T-helper 2 cell treated with Interferon-gamma antibody and Interleukin-4, amounts not matched to agents 5 μg/mL and 100 μg/mL, for 36 hours (primary cell): ENCODE data around the gene LUM.
A peak's percentile ranks its signal among the peaks of the same experiment; 100 is the strongest.

ENCODE experiments used
- DNase-seq: peaks from one replicate; pipeline ENCODE4 v3.0.0; 2021; ENCODE audit warnings: low spot score
- H3K27ac Mint-ChIP-seq: one replicate; pipeline ENCODE4 v1.8.0; 2021; ENCODE audit warnings: mild to moderate bottlenecking, mixed read lengths
- H3K27me3 Mint-ChIP-seq: one replicate; pipeline ENCODE4 v1.8.0; 2021; ENCODE audit warnings: low read depth, mixed read lengths
- H3K36me3 Mint-ChIP-seq: one replicate; pipeline ENCODE4 v1.8.0; 2021; ENCODE audit warnings: low read depth, mixed read lengths
- H3K4me1 Mint-ChIP-seq: one replicate; pipeline ENCODE4 v1.8.0; 2021; ENCODE audit warnings: low read depth, mixed read lengths
- H3K4me3 Mint-ChIP-seq: one replicate; pipeline ENCODE4 v1.8.0; 2022; ENCODE audit warnings: mild to moderate bottlenecking, moderate library complexity, mixed read lengths
- H3K9me3 Mint-ChIP-seq: one replicate; pipeline ENCODE4 v1.8.0; 2021; ENCODE audit warnings: mixed read lengths

The LUM gene

GRCh38 chr12:91127306-91127705 is 16.0 kb upstream of the LUM start:
- no peak for DNase-seq
- H3K4me1 Mint-ChIP-seq, result no peaks in the 10 kb centered on the region
- no peak overlapping the region for H3K27ac Mint-ChIP-seq
- H3K9me3 Mint-ChIP-seq, result no peaks in the 10 kb centered on the region
- no peaks in the 10 kb centered on the region for H3K27me3 Mint-ChIP-seq
- H3K36me3 Mint-ChIP-seq, result no peaks in the 10 kb centered on the region
- H3K4me3 Mint-ChIP-seq, result no peak overlapping the region

- no peaks in the 10 kb centered on the region for H3K27me3 Mint-ChIP-seq
- no peaks in the 10 kb centered on the region for H3K4me1 Mint-ChIP-seq
- no peak overlapping the region for H3K4me3 Mint-ChIP-seq
- H3K36me3 Mint-ChIP-seq, result no peaks in the 10 kb centered on the region
- no peaks in the 10 kb centered on the region for H3K9me3 Mint-ChIP-seq
- no peak overlapping the region for H3K27ac Mint-ChIP-seq
- DNase-seq, result no peak
These were observed 15.2 kb upstream of the LUM start for GRCh38 chr12:91126516-91126915.

GRCh38 chr12:91123236-91123916 is 12.1 kb upstream of the LUM start:
- Mint-ChIP-seq H3K4me1 (no peaks in the 10 kb centered on the region), H3K4me3 (no peak overlapping the region), H3K9me3 (no peaks in the 10 kb centered on the region), H3K27ac (no peak overlapping the region), H3K36me3 (no peaks in the 10 kb centered on the region), H3K27me3 (no peaks in the 10 kb centered on the region)
- DNase-seq, result no peak

- Mint-ChIP-seq H3K36me3 (no peaks in the 10 kb centered on the region), H3K27me3 (no peaks in the 10 kb centered on the region), H3K4me3 (no peak overlapping the region), H3K27ac (no peak overlapping the region), H3K9me3 (no peaks in the 10 kb centered on the region), H3K4me1 (no peaks in the 10 kb centered on the region)
- no peak for DNase-seq
These were observed 9.5 kb upstream of the LUM start for GRCh38 chr12:91120781-91121180.

- DNase-seq, result no peak
- Mint-ChIP-seq H3K27me3 (no peaks in the 10 kb centered on the region), H3K4me3 (no peak overlapping the region), H3K9me3 (no peaks in the 10 kb centered on the region), H3K36me3 (no peaks in the 10 kb centered on the region), H3K27ac (no peak overlapping the region), H3K4me1 (no peaks in the 10 kb centered on the region)
These were observed 7.8 kb upstream of the LUM start for GRCh38 chr12:91119089-91119488.

GRCh38 chr12:91113621-91114020 is 2.3 kb upstream of the LUM start:
- H3K9me3 Mint-ChIP-seq, result no peaks in the 10 kb centered on the region
- H3K36me3 Mint-ChIP-seq, result no peaks in the 10 kb centered on the region
- no peak overlapping the region for H3K27ac Mint-ChIP-seq
- H3K4me1 Mint-ChIP-seq, result no peaks in the 10 kb centered on the region
- no peak for DNase-seq
- no peaks in the 10 kb centered on the region for H3K27me3 Mint-ChIP-seq
- H3K4me3 Mint-ChIP-seq, result no peak overlapping the region

GRCh38 chr12:91110311-91110924 is 876 bp downstream of the LUM start:
- Mint-ChIP-seq H3K4me3 (no peak overlapping the region), H3K27ac (no peak overlapping the region), H3K9me3 (no peaks in the 10 kb centered on the region)

GRCh38 chr12:91109581-91110310 is 1.5 kb downstream of the LUM start:
- Mint-ChIP-seq H3K36me3 (no peaks in the 10 kb centered on the region), H3K27me3 (no peaks in the 10 kb centered on the region)
- DNase-seq, result no peak

More at GRCh38 chr12:91110311-91110924, 876 bp downstream of the LUM start:
- Mint-ChIP-seq H3K36me3 (no peaks in the 10 kb centered on the region), H3K4me1 (no peaks in the 10 kb centered on the region), H3K27me3 (no peaks in the 10 kb centered on the region)
- no peak for DNase-seq

GRCh38 chr12:91109148-91109564 is 2.1 kb downstream of the LUM start:
- Mint-ChIP-seq H3K36me3 (no peaks in the 10 kb centered on the region), H3K4me1 (no peaks in the 10 kb centered on the region), H3K4me3 (no peak overlapping the region), H3K27ac (no peak overlapping the region), H3K9me3 (no peaks in the 10 kb centered on the region), H3K27me3 (no peaks in the 10 kb centered on the region)
- peak; percentile 29 for DNase-seq

More at GRCh38 chr12:91109581-91110310, 1.5 kb downstream of the LUM start:
- H3K27ac Mint-ChIP-seq, result no peak overlapping the region
- no peaks in the 10 kb centered on the region for H3K9me3 Mint-ChIP-seq
- H3K4me1 Mint-ChIP-seq, result no peaks in the 10 kb centered on the region
- H3K4me3 Mint-ChIP-seq, result no peak overlapping the region

- no peaks in the 10 kb centered on the region for H3K9me3 Mint-ChIP-seq
- DNase-seq, result no peak
- H3K27ac Mint-ChIP-seq, result no peak overlapping the region
- H3K27me3 Mint-ChIP-seq, result no peaks in the 10 kb centered on the region
- H3K36me3 Mint-ChIP-seq, result no peaks in the 10 kb centered on the region
- H3K4me1 Mint-ChIP-seq, result no peaks in the 10 kb centered on the region
- H3K4me3 Mint-ChIP-seq, result no peak overlapping the region
These were observed 3.0 kb downstream of the LUM start for GRCh38 chr12:91108196-91108755.

- Mint-ChIP-seq H3K36me3 (no peaks in the 10 kb centered on the region), H3K27ac (no peak overlapping the region), H3K4me1 (no peaks in the 10 kb centered on the region), H3K4me3 (no peak overlapping the region), H3K27me3 (no peaks in the 10 kb centered on the region), H3K9me3 (no peaks in the 10 kb centered on the region)
- DNase-seq, result no peak
These were observed 5.0 kb downstream of the LUM start for GRCh38 chr12:91106283-91106682.

- no peak overlapping the region for H3K4me3 Mint-ChIP-seq
- no peaks in the 10 kb centered on the region for H3K36me3 Mint-ChIP-seq
- H3K27me3 Mint-ChIP-seq, result no peaks in the 10 kb centered on the region
- no peaks in the 10 kb centered on the region for H3K9me3 Mint-ChIP-seq
- DNase-seq, result no peak
- H3K4me1 Mint-ChIP-seq, result no peaks in the 10 kb centered on the region
- H3K27ac Mint-ChIP-seq, result no peak overlapping the region
These were observed 5.5 kb downstream of the LUM start for GRCh38 chr12:91105807-91106206.

- no peaks in the 10 kb centered on the region for H3K27me3 Mint-ChIP-seq
- H3K27ac Mint-ChIP-seq, result no peak overlapping the region
- no peak overlapping the region for H3K4me3 Mint-ChIP-seq
- H3K9me3 Mint-ChIP-seq, result no peaks in the 10 kb centered on the region
- H3K36me3 Mint-ChIP-seq, result no peaks in the 10 kb centered on the region
- no peak for DNase-seq
- H3K4me1 Mint-ChIP-seq, result no peaks in the 10 kb centered on the region
These were observed 6.4 kb downstream of the LUM start for GRCh38 chr12:91104812-91105466.

- no peaks in the 10 kb centered on the region for H3K27me3 Mint-ChIP-seq
- H3K36me3 Mint-ChIP-seq, result no peaks in the 10 kb centered on the region
- no peak overlapping the region for H3K4me3 Mint-ChIP-seq
- H3K9me3 Mint-ChIP-seq, result no peaks in the 10 kb centered on the region
- no peak for DNase-seq
- no peaks in the 10 kb centered on the region for H3K4me1 Mint-ChIP-seq
- no peak overlapping the region for H3K27ac Mint-ChIP-seq
These were observed 7.7 kb downstream of the LUM start for GRCh38 chr12:91103624-91104023.
